ENCODE measurements around the gene CLRN1. TPM values are rescaled to one million over a fixed set of nuclear protein-coding genes. Genes with fewer than 3 reads are reported as not detected.

The CLRN1 gene
- total and polyA plus RNA-seq, 2 donors (not counting 1 experiment from before 2014, with no cell fraction given), result not detected

DNA sequence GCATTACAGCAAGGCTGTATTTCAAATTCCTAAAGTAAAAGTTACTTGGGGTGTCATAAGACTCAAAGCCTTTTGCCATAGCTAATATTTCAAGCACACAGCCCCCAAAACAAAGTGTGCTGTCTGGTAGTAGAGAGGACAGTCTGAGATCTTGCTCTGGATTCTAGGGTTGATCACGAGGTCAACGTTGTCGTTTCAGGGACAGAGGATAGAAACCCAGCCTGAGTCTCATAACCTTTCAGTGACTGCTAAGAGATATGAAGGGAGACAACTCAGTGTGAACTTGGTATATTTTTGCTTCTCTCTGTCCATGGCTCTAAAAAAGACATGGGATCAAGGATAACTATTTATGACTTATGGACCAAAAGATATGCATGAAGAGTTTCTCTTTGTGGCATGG, 41.7 kb downstream of the CLRN1 start:
- H3K27me3 ChIP-seq (ENCODE audit: control insufficient read depth, insufficient read depth, low read length), result no peaks in the 10 kb centered on the region
- no peak overlapping the region for H3K9ac ChIP-seq (ENCODE audit: insufficient read depth, low read length)
- no peak overlapping the region for H3K4me3 ChIP-seq (replicated peaks in 1 of 4; ENCODE audit: control extremely low read depth in 1 of 4, insufficient read depth in 1 of 4, low read depth in 3 of 4, low read length in 4 of 4)
- H3K4me1 ChIP-seq (ENCODE audit: control insufficient read depth, extremely low read depth, insufficient read depth, low read length), result no peaks in the 10 kb centered on the region
- no peak overlapping the region for H3K4me2 ChIP-seq (ENCODE audit: extremely low read depth, insufficient read depth, low read length)
- no peak for DNase-seq (ENCODE audit: low read depth in 2 of 2)
- TF ChIP-seq EZH2 (IDR thresholded peaks at IDR 0.05; ENCODE audit: low read length, missing control alignments), result no peak
- TF ChIP-seq, protein P1, sequence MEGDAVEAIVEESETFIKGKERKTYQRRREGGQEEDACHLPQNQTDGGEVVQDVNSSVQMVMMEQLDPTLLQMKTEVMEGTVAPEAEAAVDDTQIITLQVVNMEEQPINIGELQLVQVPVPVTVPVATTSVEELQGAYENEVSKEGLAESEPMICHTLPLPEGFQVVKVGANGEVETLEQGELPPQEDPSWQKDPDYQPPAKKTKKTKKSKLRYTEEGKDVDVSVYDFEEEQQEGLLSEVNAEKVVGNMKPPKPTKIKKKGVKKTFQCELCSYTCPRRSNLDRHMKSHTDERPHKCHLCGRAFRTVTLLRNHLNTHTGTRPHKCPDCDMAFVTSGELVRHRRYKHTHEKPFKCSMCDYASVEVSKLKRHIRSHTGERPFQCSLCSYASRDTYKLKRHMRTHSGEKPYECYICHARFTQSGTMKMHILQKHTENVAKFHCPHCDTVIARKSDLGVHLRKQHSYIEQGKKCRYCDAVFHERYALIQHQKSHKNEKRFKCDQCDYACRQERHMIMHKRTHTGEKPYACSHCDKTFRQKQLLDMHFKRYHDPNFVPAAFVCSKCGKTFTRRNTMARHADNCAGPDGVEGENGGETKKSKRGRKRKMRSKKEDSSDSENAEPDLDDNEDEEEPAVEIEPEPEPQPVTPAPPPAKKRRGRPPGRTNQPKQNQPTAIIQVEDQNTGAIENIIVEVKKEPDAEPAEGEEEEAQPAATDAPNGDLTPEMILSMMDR (conservative IDR thresholded peaks at IDR 0.05 in 1 of 2, IDR thresholded peaks at IDR 0.05 in 1 of 2; ENCODE audit: low read depth in 1 of 2, low read length in 2 of 2), result no peak
- no peaks in the 10 kb centered on the region for H3K36me3 ChIP-seq (ENCODE audit: control insufficient read depth, insufficient read depth, low read length)
- H3K9me3 ChIP-seq (ENCODE audit: control insufficient read depth, insufficient read depth, low read depth, low read length), result no peaks in the 10 kb centered on the region
- H4K20me1 ChIP-seq (ENCODE audit: control insufficient read depth, extremely low read depth, insufficient read depth, low read length), result no peaks in the 10 kb centered on the region
- H3K79me2 ChIP-seq (ENCODE audit: control insufficient read depth, insufficient read depth, low read length), result no peaks in the 10 kb centered on the region
- no peak overlapping the region for H2AFZ ChIP-seq (ENCODE audit: low read length)
- no peak overlapping the region for H3K27ac ChIP-seq (ENCODE audit: insufficient read depth, low read length)

DNA sequence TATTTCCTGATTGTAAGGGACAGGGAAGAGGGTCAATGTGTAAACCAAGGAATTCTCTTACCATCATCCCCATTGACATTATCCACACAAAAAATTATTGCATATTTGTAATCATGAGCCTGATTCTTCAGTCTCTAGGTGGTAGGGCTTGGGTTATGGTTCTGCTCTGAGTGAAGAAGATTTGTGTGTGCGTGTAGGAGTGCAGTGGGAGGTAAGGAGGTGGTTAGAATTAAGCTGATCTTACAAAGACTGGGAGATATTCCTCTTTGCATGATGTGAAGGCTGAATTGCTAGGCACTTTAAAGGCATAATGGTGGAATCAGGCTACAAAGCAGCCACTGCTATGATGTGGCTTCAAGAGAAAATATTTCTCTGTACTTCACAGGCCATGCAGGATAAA, 44.3 kb downstream of the CLRN1 start:
- H3K9ac ChIP-seq (ENCODE audit: insufficient read depth, low read length), result no peak overlapping the region
- no peaks in the 10 kb centered on the region for H3K36me3 ChIP-seq (ENCODE audit: control insufficient read depth, insufficient read depth, low read length)
- no peaks in the 10 kb centered on the region for H4K20me1 ChIP-seq (ENCODE audit: control insufficient read depth, extremely low read depth, insufficient read depth, low read length)
- DNase-seq (ENCODE audit: low read depth in 2 of 2), result no peak
- no peak overlapping the region for H2AFZ ChIP-seq (ENCODE audit: low read length)
- no peak overlapping the region for H3K4me3 ChIP-seq (replicated peaks in 1 of 4; ENCODE audit: control extremely low read depth in 1 of 4, insufficient read depth in 1 of 4, low read depth in 3 of 4, low read length in 4 of 4)
- H3K79me2 ChIP-seq (ENCODE audit: control insufficient read depth, insufficient read depth, low read length), result no peaks in the 10 kb centered on the region
- no peaks in the 10 kb centered on the region for H3K9me3 ChIP-seq (ENCODE audit: control insufficient read depth, insufficient read depth, low read depth, low read length)
- no peaks in the 10 kb centered on the region for H3K4me1 ChIP-seq (ENCODE audit: control insufficient read depth, extremely low read depth, insufficient read depth, low read length)
- H3K4me2 ChIP-seq (ENCODE audit: extremely low read depth, insufficient read depth, low read length), result no peak overlapping the region
- peaks cover 4% of the 10 kb centered on the region for H3K27me3 ChIP-seq (ENCODE audit: control insufficient read depth, insufficient read depth, low read length)
- TF ChIP-seq EZH2 (IDR thresholded peaks at IDR 0.05; ENCODE audit: low read length, missing control alignments), result no peak
- TF ChIP-seq, protein P1 (conservative IDR thresholded peaks at IDR 0.05 in 1 of 2, IDR thresholded peaks at IDR 0.05 in 1 of 2; ENCODE audit: low read depth in 1 of 2, low read length in 2 of 2), result no peak
- no peak overlapping the region for H3K27ac ChIP-seq (ENCODE audit: insufficient read depth, low read length)

DNA sequence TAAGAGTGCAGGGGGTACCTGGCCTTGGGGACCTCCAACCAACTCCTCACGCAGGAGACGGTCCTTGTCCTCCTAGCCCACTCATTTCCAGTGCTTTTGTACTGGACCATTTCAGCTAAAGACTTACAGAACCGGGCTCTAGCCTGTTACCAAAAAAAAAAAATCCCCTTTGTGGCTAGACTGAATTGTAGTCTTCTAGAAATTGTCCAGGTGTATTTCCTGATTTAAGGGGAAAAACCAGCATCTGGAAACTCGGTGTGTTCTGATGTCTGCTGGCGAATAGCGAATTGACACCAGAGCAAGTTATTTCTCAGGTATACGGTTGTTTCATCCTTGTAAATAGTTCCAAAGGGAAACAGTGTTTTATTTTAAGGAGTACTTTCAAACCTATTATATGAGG, 46.2 kb downstream of the CLRN1 start:
- Histone ChIP-seq H3K4me2 (ENCODE audit: extremely low read depth, insufficient read depth, low read length) (no peak overlapping the region), H4K20me1 (ENCODE audit: control insufficient read depth, extremely low read depth, insufficient read depth, low read length) (no peaks in the 10 kb centered on the region), H3K4me3 (replicated peaks in 1 of 4; ENCODE audit: control extremely low read depth in 1 of 4, insufficient read depth in 1 of 4, low read depth in 3 of 4, low read length in 4 of 4) (no peak overlapping the region), H3K27me3 (ENCODE audit: control insufficient read depth, insufficient read depth, low read length) (peaks cover 4% of the 10 kb centered on the region), H3K4me1 (ENCODE audit: control insufficient read depth, extremely low read depth, insufficient read depth, low read length) (no peaks in the 10 kb centered on the region), H3K9ac (ENCODE audit: insufficient read depth, low read length) (no peak overlapping the region), H3K27ac (ENCODE audit: insufficient read depth, low read length) (no peak overlapping the region), H3K9me3 (ENCODE audit: control insufficient read depth, insufficient read depth, low read depth, low read length) (no peaks in the 10 kb centered on the region), H2AFZ (ENCODE audit: low read length) (no peak overlapping the region), H3K79me2 (ENCODE audit: control insufficient read depth, insufficient read depth, low read length) (no peaks in the 10 kb centered on the region), H3K36me3 (ENCODE audit: control insufficient read depth, insufficient read depth, low read length) (no peaks in the 10 kb centered on the region)
- TF ChIP-seq, protein P1 (conservative IDR thresholded peaks at IDR 0.05 in 1 of 2, IDR thresholded peaks at IDR 0.05 in 1 of 2; ENCODE audit: low read depth in 1 of 2, low read length in 2 of 2), result no peak
- TF ChIP-seq EZH2 (IDR thresholded peaks at IDR 0.05; ENCODE audit: low read length, missing control alignments), result no peak
- DNase-seq (ENCODE audit: low read depth in 2 of 2), result no peak

Data from fibroblast of lung (primary cell).